ENCODE data around the gene SERPINB10.

GRCh38 chr18:63956755-63957154 is 49.0 kb downstream of the SERPINB10 start:
- TF ChIP-seq KDM1A (IDR thresholded peaks at IDR 0.05; ENCODE audit: borderline replicate concordance, low read length), result no peak
- TF ChIP-seq POLR2A (IDR thresholded peaks at IDR 0.05; ENCODE audit: control extremely low read depth in 1 of 2, low read depth in 2 of 2, low read length in 2 of 2), result no peak
- no peak for TF ChIP-seq BCL11A (IDR thresholded peaks at IDR 0.05; ENCODE audit: low read depth in 2 of 2, low read length in 2 of 2)
- TF ChIP-seq SUZ12 (IDR thresholded peaks at IDR 0.05; ENCODE audit: low read length), result no peak
- no peak for TF ChIP-seq TBP (IDR thresholded peaks at IDR 0.05; ENCODE audit: low read depth, low read length)
- no peak for TF ChIP-seq CTCF (IDR thresholded peaks at IDR 0.05; ENCODE audit: control extremely low read depth in 1 of 3, insufficient read depth in 1 of 3, low read depth in 1 of 3, low read length in 3 of 3)
- no peak for TF ChIP-seq CHD2 (IDR thresholded peaks at IDR 0.05; ENCODE audit: low read length)
- no peak for TF ChIP-seq RAD21 (IDR thresholded peaks at IDR 0.05 in 1 of 2, conservative IDR thresholded peaks at IDR 0.05 in 1 of 2; ENCODE audit: low read depth in 2 of 2, low read length in 2 of 2)
- no peak for TF ChIP-seq NANOG (IDR thresholded peaks at IDR 0.05; ENCODE audit: insufficient read depth, low read depth, low read length, poor library complexity, severe bottlenecking)

Measured in H1 (cell line).